ENCODE results near the gene MS4A15.

DNA sequence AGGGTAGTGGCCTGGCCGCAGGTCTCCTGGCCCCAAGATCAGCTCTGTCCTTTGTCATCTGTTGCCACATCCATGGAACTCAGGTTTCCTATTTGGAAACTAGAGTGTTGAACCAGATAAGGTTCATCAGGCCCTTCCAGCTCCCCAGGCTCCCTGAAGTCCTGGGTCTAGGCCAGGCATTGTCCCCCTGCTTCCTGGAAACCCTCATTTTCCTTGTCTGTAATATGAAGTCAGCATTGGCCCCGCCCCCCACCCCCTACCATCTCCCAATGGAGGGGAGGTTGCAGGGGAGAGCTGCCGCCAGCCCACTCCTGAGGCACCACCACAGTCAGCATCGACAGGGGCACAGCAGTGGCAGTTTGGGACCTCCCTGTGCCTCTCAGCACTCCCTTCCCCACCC is 19.5 kb downstream of the MS4A15 start:
- TF ChIP-seq, protein P1, sequence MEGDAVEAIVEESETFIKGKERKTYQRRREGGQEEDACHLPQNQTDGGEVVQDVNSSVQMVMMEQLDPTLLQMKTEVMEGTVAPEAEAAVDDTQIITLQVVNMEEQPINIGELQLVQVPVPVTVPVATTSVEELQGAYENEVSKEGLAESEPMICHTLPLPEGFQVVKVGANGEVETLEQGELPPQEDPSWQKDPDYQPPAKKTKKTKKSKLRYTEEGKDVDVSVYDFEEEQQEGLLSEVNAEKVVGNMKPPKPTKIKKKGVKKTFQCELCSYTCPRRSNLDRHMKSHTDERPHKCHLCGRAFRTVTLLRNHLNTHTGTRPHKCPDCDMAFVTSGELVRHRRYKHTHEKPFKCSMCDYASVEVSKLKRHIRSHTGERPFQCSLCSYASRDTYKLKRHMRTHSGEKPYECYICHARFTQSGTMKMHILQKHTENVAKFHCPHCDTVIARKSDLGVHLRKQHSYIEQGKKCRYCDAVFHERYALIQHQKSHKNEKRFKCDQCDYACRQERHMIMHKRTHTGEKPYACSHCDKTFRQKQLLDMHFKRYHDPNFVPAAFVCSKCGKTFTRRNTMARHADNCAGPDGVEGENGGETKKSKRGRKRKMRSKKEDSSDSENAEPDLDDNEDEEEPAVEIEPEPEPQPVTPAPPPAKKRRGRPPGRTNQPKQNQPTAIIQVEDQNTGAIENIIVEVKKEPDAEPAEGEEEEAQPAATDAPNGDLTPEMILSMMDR (IDR thresholded peaks at IDR 0.05; ENCODE audit: insufficient read depth, low read depth, low read length), result no peak
- no peak for TF ChIP-seq EZH2 (IDR thresholded peaks at IDR 0.05; ENCODE audit: insufficient read depth, low read length)

Measured in astrocyte (in vitro differentiated cells and primary cell).